Caki2 (cell line): ENCODE measurements around the gene ELP6. TPM values are rescaled to one million over a fixed set of nuclear protein-coding genes. Genes with fewer than 3 reads are reported as not detected.

Experiments
- DNase-seq: peaks from one replicate; pipeline ENCODE4 v3.0.0-alpha.2; 2015; ENCODE audit warnings: low read depth
- in situ Hi-C: cut with HindIII; loops from 2 replicates; pipeline ENCODE4 v1.10.0; 2016; ENCODE audit warnings: low sequenced_read_pairs, low pct_unique_long_range_greater_than_20kb, mixed read lengths
- total RNA-seq: library from RNA; depleted of rRNA; stranded (reverse); fragments of >200 nt; shearing (Covaris generic); gene quantifications from 2 replicates; pipeline ENCODE4 v1.2.3, GENCODE V29; 2014; ENCODE audit warnings: low replicate concordance; rRNA removed

ELP6 gene
- total RNA-seq, result 30.9 and 41.6 TPM in 2 replicates

DNA sequence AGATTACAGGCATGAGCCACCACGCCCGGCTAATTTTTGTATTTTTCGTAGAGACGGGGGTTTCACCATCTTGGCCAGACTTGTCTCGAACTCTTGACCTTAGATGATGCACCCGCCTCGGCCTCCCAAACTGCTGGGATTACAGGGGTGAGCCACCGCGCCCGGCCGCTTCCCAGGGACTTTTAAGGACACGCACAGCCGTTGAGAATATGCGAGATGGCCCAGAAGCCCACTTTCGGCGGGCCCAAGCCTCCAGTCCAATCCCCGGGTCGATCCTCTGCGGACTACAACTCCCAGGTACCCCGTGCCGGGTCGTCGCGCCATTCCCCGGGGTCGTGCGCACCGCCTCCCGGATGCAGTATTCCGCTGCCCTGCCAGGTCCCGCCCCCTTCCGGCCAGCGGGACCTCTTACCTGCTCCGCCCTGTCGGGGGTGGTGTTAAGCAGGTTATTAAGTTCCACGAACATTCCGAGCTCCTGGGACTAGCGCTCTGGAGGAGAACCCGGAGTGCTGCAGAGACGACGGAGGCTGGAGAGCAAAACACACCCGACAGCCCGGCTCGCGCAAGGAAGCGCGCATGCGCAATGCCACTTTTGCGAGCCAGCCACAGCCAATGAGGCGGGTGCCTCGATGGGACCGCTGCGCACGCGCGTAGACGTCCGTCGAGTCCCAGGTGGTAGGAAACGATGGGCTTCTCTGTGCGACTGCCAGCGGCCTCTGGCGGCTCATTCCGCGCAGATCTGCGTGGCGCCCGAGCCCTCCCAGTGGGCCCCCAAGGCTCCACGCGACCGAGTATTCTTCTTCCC lies at the start of gene ELP6:
Gene ELP6 (minus strand): TSS at position 588 of the 805 bp plus-strand sequence. CDS start 122 bp downstream, at position 466.
- peak; percentile 93 for DNase-seq

GRCh38 chr3:47556351-47556750 lies 42.8 kb upstream of the ELP6 start:
- in situ Hi-C loops, result no loop called here
- no peak for DNase-seq

More for the DNA sequence above, at the start of gene ELP6:
- in situ Hi-C loops, result no loop called here

DNA sequence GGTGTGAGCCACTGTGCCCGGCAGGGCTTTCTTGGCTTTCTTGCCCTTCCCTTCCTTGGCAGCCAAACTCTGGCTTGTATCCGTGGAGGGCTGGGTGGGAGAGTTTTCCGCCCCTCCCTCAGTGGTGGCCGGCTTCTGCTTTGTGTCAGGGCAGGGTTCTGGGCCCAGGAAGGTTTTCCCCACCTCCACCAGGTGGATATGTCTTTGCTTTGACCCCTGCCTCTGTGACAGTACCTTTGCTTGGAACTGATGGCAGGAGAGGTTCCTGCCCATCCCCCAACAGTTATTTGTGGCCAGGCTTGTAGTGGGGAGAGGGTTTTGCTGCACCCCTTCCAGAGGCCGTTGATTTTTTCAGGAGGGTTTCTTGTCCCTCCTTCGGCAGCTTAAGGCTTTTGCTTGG lies 40.8 kb upstream of the ELP6 start:
- in situ Hi-C loops, result no loop called here

GRCh38 chr3:47553407-47553806 lies 39.9 kb upstream of the ELP6 start:
- in situ Hi-C loops, result no loop called here
- DNase-seq, result no peak

More for the DNA sequence above, 40.8 kb upstream of the ELP6 start:
- DNase-seq, result no peak

- in situ Hi-C loops, result no loop called here
- DNase-seq, result no peak
These were observed 29.1 kb upstream of the ELP6 start for GRCh38 chr3:47542471-47543173.

GRCh38 chr3:47541583-47542108 lies 28.1 kb upstream of the ELP6 start:
- no peak for DNase-seq
- in situ Hi-C loops, result no loop called here

DNA sequence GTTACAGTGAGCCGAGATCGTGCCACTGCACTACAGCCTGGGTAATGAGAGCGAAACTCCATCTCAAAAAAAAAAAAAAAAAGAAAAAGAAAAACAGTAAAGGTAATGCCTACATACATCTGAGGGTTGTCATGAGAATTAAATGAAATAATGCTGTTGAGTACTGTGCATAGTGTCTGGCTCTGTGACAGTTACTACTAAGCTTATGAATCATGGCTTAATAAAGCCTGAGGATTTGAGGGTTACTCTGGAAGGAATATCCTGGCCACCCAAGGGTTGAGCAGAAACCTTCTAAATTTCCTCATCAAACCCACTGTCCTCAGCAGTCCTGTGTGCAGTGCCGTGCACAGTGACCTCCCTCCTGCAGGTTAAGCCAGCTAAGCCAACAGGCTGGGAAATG lies 26.8 kb upstream of the ELP6 start:
- no peak for DNase-seq
- in situ Hi-C loops, result no loop called here

- no peak for DNase-seq
- in situ Hi-C loops, result no loop called here
These were observed 23.5 kb upstream of the ELP6 start for GRCh38 chr3:47536967-47537366.

GRCh38 chr3:47536221-47536891 lies 22.8 kb upstream of the ELP6 start:
- in situ Hi-C loops, result no loop called here
- DNase-seq, result no peak

- in situ Hi-C loops, result no loop called here
- DNase-seq, result no peak
These were observed 20.5 kb upstream of the ELP6 start for GRCh38 chr3:47533996-47534454.

DNA sequence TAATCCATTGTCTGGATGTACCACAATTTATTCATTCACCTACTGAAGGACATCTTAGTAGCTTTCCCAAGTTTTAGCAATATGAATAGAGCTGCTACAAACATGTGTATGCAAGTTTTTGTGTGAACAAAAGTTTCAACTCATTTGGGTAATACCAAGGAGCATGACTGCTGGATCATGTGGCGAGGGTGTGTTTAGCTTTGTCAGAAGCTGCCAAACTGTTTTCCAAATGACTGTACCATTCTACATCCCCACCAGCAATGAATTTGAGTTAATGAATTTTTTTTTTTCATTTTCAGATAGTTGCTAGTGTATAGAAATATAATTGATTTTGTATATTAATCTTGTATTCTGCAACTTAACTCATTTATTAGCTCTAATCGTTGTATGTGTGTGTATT lies 20.0 kb upstream of the ELP6 start:
- in situ Hi-C loops, result no loop called here
- DNase-seq, result no peak

GRCh38 chr3:47527952-47528725 lies 14.6 kb upstream of the ELP6 start:
- in situ Hi-C loops, result no loop called here
- DNase-seq, result peak; percentile 42

GRCh38 chr3:47525617-47526016 lies 12.1 kb upstream of the ELP6 start:
- in situ Hi-C loops, result no loop called here
- DNase-seq, result no peak

GRCh38 chr3:47523310-47524073 lies 10.0 kb upstream of the ELP6 start:
- in situ Hi-C loops, result no loop called here
- no peak for DNase-seq

GRCh38 chr3:47522082-47522987 lies 8.8 kb upstream of the ELP6 start:
- DNase-seq, result peak; percentile 70
- in situ Hi-C loops, result no loop called here

DNA sequence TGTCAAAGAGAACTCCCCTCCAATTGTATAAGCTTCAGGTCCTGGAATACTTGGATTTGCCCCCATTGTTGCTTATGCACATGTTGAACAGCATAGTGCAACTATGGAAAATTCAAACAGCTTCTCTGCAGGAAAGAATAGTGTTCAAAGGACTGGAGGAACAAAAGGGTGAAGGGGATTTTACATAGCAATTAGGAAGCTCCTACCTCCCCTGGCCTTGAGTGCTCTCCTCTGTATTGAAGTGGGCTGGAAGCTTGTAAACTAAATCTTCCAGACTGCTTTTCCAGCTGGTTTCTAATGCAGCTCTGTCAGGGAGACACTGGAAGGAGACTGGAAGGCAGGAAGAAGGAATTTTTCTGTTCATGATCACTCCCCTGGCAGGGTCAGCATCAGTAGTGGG lies 7.2 kb upstream of the ELP6 start:
- in situ Hi-C loops, result no loop called here
- no peak for DNase-seq
